Gastroesophageal sphincter (tissue), 4 donors: ENCODE data around the gene MAJIN. TPM values are rescaled to one million over a fixed set of nuclear protein-coding genes. Genes with fewer than 3 reads are reported as not detected.

Experiments
- ATAC-seq: fragments of 150-250 bp; one replicate; pipeline ENCODE4 v1.9.1; 2016; ENCODE audit warnings: mild to moderate bottlenecking, moderate library complexity
- H3K27ac ChIP-seq, 4 donors: fragments of 200-600 bp; sonication (generic) in 3 of 4; 1 replicate in 3 of 4; 2 replicates in 1 of 4; pipeline ENCODE4 v1.5.1; 2016 to 2019
- H3K27me3 ChIP-seq: fragments of 200-600 bp; sonication (generic); one replicate; pipeline ENCODE4 v1.5.1; 2019
- H3K36me3 ChIP-seq, 2 donors: fragments of 200-600 bp; sonication (generic); one replicate each; pipeline ENCODE4 v1.5.1; 2019; ENCODE audit warnings: control low read depth in 1 of 2
- H3K4me1 ChIP-seq, 3 donors: fragments of 200-600 bp; sonication (generic); 1 replicate in 2 of 3; 2 replicates in 1 of 3; pipeline ENCODE4 v1.5.1; 2016 to 2019; ENCODE audit warnings: control low read depth in 2 of 3
- H3K4me3 ChIP-seq, 2 donors: fragments of 200-600 bp; sonication (generic); one replicate each; pipeline ENCODE4 v1.5.1; 2019; ENCODE audit warnings: mild to moderate bottlenecking in 1 of 2, moderate library complexity in 1 of 2
- H3K9me3 ChIP-seq, 3 donors: fragments of 200-600 bp; sonication (generic); one replicate each; pipeline ENCODE4 v1.5.1; 2017 to 2019; ENCODE audit warnings: control low read depth in 2 of 3
- EP300 ChIP-seq: sonication (generic); formaldehyde crosslinking; IDR thresholded peaks from one replicate; pipeline ENCODE4 v1.6.1; 2017; ENCODE audit warnings: antibody characterized with exemption, mild to moderate bottlenecking
- POLR2A ChIP-seq, 2 donors: fragments of 450-650 bp; IDR thresholded peaks; one replicate each; pipeline ENCODE4 v1.6.1; 2017; ENCODE audit warnings: antibody characterized with exemption in 2 of 2, mild to moderate bottlenecking in 2 of 2, moderate library complexity in 1 of 2
- POLR2AphosphoS5 ChIP-seq: sonication (generic); formaldehyde crosslinking; IDR thresholded peaks from one replicate; pipeline ENCODE4 v1.6.1; 2017; ENCODE audit warnings: antibody characterized with exemption
- WGBS, 2 donors: methylation state at CpG; one replicate each; pipeline ENCODE4 v1.1.5; 2018; ENCODE audit warnings: low coverage in 1 of 2; 5-methylcytosine and 5-hydroxymethylcytosine counted together
- total RNA-seq, 4 donors: library from RNA; depleted of rRNA; stranded (reverse); fragments of >200 nt; gene quantifications; one replicate each; pipeline ENCODE4 v1.1.0, GENCODE V29; 2016
- TF ChIP-seq, protein P1 (sequence below), 4 experiments: fragments of 200-600 bp in 2 of 4; fragments of 450-650 bp in 2 of 4; sonication (generic) in 1 of 4; IDR thresholded peaks; one replicate each; pipeline ENCODE4 v1.5.1; 2017 to 2019; ENCODE audit warnings: antibody characterized with exemption in 4 of 4, mild to moderate bottlenecking in 2 of 4, moderate library complexity in 2 of 4

The MAJIN gene
- total RNA-seq, 4 donors from 2014 or later: not detected

DNA sequence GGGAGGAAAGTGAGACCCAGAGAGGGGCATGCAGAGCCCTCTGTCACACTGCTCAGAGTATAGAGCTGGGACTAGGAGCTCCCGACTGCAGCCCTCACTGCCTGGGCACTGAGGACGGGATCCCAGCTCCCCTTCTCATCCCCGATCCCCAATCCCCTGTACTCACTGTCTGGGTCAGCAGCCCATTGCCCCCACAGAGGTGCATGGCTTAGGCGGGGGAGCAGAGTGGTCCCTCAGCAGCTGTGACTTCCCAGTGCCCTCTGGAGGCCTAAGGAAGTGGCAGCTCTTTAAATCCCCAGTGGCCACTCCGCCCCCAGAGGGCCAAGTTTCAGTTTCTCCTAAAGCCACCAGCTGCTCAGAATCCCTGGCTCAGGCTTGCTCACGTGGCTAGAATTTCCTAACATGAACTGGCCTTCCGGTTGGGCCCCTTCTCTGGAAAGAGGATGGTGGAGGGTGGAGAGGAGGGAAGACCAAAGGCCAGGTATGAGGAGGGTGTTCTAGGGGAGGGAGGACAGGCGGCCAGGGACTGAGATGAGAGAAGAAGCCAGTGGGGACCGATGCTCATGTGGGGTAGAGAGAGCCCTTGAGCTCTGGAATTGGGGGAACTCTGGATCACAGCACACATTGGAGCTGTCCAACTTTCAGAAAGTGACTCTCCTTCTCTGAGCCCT, 24.9 kb upstream of the MAJIN start, which contains the start of gene BATF2:
Gene BATF2, minus strand, starts transcription at position 262 of the 671 bp plus-strand sequence. Its CDS starts 57 bp downstream, at position 205.
- TF ChIP-seq POLR2AphosphoS5 (peak; percentile 25), EP300 (no peak)
- TF ChIP-seq, protein P1, sequence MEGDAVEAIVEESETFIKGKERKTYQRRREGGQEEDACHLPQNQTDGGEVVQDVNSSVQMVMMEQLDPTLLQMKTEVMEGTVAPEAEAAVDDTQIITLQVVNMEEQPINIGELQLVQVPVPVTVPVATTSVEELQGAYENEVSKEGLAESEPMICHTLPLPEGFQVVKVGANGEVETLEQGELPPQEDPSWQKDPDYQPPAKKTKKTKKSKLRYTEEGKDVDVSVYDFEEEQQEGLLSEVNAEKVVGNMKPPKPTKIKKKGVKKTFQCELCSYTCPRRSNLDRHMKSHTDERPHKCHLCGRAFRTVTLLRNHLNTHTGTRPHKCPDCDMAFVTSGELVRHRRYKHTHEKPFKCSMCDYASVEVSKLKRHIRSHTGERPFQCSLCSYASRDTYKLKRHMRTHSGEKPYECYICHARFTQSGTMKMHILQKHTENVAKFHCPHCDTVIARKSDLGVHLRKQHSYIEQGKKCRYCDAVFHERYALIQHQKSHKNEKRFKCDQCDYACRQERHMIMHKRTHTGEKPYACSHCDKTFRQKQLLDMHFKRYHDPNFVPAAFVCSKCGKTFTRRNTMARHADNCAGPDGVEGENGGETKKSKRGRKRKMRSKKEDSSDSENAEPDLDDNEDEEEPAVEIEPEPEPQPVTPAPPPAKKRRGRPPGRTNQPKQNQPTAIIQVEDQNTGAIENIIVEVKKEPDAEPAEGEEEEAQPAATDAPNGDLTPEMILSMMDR (IDR thresholded peaks at IDR 0.05): peak in 3 of 4 experiments; percentile 55 to 64 (median 62)
- WGBS, 2 donors: 26 to 75% methylated on average over 2 to 6 of the region's 9 CpGs
- Histone ChIP-seq H3K36me3 (peaks cover 0 to 6% of the 10 kb centered on the region in 2 donors), H3K4me1 (peaks cover 0 to 22% (median 0%) of the 10 kb centered on the region in 3 donors), H3K9me3 (no peaks in the 10 kb centered on the region), H3K4me3 (peak within 1 kb of the TSS; percentile 15 to 51), H3K27me3 (no peaks in the 10 kb centered on the region), H3K27ac (peak within 1 kb of the TSS in 3 of 4 donors; percentile 59 to 77 (median 71))
- peak; percentile 91 for ATAC-seq

DNA sequence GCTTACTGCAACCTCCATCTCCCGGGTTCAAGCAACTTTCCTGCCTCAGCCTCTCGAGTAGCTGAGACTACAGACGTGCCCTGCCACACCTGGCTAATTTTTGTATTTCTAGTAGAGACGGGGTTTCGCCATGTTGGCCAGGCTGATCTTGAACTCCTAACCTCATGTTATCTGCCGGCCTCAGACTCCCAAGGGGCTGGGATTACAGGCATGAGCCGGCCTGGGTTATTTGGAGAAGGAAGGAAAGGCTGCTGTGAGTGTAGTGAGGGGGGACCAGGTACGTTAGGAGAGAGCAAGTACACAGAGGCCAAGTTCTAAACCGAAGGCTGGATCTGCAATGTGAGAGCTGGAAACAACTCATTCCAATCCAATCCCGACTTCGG, 24.4 kb upstream of the MAJIN start:
- Histone ChIP-seq H3K4me1 (peaks cover 0 to 22% (median 0%) of the 10 kb centered on the region in 3 donors), H3K9me3 (no peaks in the 10 kb centered on the region), H3K36me3 (peaks cover 0 to 10% of the 10 kb centered on the region in 2 donors), H3K4me3 (peak overlapping the region; percentile 15 to 51), H3K27ac (peak overlapping the region in 3 of 4 donors; percentile 59 to 77 (median 71)), H3K27me3 (no peaks in the 10 kb centered on the region)
- ATAC-seq: peak; percentile 22
- WGBS, 2 donors: 8% methylated on average over 5 of the region's 11 CpGs; no CpG with 5 or more reads in 1 of the 2 donors
- TF ChIP-seq POLR2AphosphoS5: no peak
- TF ChIP-seq POLR2A (IDR thresholded peaks at IDR 0.05): no peak
- TF ChIP-seq, protein P1 (IDR thresholded peaks at IDR 0.05): no peak
- no peak for TF ChIP-seq EP300

DNA sequence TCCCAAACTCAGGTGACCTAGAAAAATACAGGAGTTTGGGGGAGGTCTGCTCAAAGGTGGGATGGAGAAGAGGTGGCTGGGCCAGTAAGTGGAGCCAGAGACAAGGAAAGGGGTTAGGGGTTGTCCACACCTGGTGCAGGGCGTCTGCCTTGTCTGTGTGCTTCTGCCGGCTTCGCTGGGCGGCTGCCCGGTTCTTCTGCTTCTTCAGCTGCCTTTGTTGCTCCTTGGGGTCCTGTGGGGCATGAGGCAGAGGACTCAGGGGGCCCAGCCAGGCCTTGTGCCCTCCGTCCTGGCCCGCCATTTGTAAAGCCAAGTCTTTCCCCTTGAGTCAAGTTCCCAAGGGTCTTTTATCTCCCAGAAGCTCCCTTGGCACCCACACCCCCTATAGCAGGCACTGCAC, 22.4 kb upstream of the MAJIN start:
- H3K27ac ChIP-seq: no peak overlapping the region
- H3K36me3 ChIP-seq: peaks cover 0 to 10% of the 10 kb centered on the region in 2 donors
- H3K4me3 ChIP-seq: no peak overlapping the region
- no peak for TF ChIP-seq POLR2A (IDR thresholded peaks at IDR 0.05)
- TF ChIP-seq EP300: no peak
- TF ChIP-seq, protein P1 (IDR thresholded peaks at IDR 0.05): no peak
- TF ChIP-seq POLR2AphosphoS5: no peak
- H3K27me3 ChIP-seq: no peaks in the 10 kb centered on the region
- no peak for ATAC-seq
- no peaks in the 10 kb centered on the region for H3K9me3 ChIP-seq
- WGBS, 2 donors: 80% methylated on average over 1 of the region's 7 CpGs; no CpG with 5 or more reads in 1 of the 2 donors
- H3K4me1 ChIP-seq: peaks cover 0 to 37% (median 0%) of the 10 kb centered on the region in 3 donors

DNA sequence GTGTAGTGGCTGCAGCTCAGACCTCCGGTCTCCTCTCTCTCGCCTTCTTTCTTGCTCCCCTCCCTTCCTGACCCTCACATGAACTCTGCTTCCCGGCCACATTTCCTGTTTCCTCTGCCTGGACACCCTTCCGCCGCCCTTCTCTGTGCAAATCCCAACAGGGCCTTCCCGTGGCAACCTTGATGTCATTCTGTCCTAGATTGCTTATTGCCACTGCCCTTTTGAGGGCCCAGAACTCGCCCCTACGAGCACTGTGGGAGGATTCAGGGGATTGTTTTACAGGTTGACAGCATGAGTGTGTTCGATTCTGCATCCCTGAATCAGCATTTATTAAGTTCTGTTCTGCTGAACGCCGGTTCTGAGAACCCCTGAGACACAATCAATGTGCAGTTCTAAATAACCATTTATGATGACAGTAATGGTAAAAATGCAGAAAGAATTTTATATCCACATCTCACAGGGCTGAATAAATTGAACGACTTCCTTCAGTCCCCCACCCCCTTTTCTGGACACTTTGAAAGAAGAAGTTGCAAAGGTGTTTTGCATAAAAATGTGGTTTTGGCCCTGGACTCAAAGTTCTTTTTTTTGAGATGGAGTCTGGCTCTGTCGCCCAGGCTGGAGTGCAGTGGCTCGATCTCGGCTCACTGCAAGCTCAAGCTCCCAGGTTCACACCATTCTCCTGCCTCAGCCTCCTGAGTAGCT, 18.5 kb upstream of the MAJIN start:
- ATAC-seq: peak; percentile 77
- peak overlapping the region in 3 of 4 donors; percentile 1 to 52 (median 32) for H3K27ac ChIP-seq
- peaks cover 0 to 25% (median 0%) of the 10 kb centered on the region in 3 donors for H3K4me1 ChIP-seq
- TF ChIP-seq, protein P1 (IDR thresholded peaks at IDR 0.05): no peak
- no peak for TF ChIP-seq EP300
- no peak for TF ChIP-seq POLR2AphosphoS5
- TF ChIP-seq POLR2A (IDR thresholded peaks at IDR 0.05): no peak
- H3K9me3 ChIP-seq: no peaks in the 10 kb centered on the region
- H3K4me3 ChIP-seq: peak overlapping the region in 1 of 2 donors; percentile 28
- 37 to 39% methylated on average over 9 to 12 of the region's 15 CpGs for WGBS, 2 donors
- no peaks in the 10 kb centered on the region for H3K27me3 ChIP-seq
- H3K36me3 ChIP-seq: peaks cover 0 to 10% of the 10 kb centered on the region in 2 donors
